ENCODE results near the gene PHF2.
"Not testable (repeated sequence)": the region's sequence is repeated elsewhere in the genome, so short reads cannot be mapped to it uniquely, and the experiment has no call there.

The PHF2 gene

DNA sequence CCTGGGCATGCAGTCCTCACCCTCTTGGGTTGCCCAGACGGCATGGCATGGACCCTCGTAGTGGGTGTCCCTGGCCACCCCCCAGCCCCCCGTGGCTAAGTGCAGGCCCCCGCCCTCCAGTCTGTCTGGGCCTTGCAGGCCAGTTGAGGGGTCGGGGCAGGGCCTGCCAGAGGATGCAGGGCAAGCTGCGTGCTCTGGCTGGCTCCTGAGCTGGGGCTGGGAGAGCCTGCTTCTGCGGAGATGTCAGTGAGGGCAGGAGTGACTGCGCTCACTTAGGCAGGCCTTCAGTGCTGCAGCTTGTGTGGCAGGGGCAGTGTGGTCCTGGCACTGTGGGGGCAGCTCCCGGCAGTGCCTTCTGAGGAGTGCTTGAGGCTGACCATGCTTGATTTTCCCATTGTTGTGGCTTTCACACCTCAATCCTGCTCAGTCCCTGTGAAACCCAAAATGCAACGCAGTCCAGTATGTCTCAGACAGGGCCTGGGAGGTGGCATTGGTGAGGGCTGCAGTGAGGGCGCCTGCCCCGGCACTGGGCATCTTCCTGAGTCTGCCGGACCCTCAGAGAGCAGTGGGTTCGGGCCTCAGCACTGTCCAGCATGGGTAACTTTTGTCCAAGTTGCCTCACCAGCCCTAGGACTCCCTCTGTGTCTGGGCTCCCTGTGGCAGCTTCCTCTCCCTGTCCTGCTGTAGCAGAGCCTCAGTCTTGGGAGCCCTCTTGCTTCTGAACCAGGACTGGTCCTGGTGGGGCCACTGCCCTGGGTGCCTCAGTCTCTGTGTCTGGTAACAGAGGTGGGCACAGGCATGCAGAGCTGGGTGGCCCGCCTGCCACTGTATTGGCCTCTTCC lies 93.0 kb downstream of the PHF2 start:
- no peak for DNase-seq

DNA sequence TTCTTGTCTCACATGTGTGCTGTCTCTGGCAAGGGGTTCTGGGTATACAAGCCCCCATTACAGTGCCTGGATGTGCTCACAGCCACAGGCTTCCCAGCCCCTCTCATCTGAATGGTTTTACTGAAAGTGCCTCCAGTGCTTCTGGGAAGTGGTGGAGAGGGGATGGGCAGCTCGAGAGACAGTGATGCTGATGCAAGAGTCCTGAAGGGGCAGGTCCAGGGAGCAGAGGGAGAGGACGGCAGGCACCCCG lies 93.5 kb downstream of the PHF2 start:
- no peak for DNase-seq

DNA sequence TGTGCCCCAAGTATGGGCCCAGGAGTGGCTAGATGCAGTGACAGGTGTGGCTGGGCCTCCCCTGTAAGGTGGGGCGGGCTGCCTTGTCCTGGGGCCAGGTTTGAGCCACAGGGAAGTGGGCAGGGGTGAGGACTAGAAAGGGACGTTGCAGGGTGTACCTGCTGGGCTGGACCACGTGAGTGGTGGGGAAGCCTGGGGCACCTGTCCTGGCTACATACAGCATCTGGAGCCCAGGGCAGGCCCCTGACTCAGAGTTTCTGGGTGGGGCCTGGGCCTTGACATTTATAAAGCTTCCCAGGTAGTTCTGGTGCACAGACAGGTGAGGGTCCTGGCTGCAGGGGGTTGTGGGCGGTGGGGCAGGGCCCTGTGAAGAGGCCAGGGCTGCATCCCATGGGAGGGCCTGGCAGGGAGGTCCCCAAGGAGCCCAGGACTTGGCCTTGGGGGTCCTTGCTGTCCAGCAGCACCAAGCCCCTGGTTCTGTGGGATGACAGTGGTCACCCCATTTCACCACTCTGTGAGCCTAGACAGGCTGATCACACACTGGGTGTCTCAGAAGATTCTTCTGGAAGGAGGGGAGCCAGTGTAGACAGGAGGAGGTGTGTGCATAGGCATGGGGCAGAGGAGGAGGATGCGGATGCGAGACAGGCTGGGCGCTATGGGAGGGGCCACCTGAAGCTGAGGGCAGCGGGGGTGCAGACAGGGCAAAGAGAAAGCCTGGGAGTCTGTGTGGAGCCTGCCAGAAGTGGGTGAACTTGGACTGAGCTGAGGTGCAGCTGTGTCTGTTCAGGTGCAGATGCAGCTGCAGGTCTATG lies 94.0 kb downstream of the PHF2 start:
- DNase-seq: no peak

DNA sequence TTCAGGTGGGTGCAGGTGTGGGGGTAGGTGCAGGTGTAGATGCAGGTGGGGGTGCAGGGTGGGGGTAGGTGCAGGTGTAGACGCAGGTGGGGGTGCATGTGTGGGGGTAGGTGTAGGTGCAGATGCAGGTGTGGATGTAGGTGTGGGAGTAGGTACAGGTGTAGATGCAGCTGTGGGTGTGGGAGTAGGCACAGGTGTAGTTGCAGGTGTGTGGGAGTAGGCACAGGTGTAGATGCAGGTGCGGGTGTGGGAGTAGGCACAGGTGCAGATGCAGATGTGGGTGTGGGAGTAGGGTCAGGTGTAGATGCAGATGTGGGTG lies 94.6 kb downstream of the PHF2 start:
- DNase-seq: no peak

DNA sequence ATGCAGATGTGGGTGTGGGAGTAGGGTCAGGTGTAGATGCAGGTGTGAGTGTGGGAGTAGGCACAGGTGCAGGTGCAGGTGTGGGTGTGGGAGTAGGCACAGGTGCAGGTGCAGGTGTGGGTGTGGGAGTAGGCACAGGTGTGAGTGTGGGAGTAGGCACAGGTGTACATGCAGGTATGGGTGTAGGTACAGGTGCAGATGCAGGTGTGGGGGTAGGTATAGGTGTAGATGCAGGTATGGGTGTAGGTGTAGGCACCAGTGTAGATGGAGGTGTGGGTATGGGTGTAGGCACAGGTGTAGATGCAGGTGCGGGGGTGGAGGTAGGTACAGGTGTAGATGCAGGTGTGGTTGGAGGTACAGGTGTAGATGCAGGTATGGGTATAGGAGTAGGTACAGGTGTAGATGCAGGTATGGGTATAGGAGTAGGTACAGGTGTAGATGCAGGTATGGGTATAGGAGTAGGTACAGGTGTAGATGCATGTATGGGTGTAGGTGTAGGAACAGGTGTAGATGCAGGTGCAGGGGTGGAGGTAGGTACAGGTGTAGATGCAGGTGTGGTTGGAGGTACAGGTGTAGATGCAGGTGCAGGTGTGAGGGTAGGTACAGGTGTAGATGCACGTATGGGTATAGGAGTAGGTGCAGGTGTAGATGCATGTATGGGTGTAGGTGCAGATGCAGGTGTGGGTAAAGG lies 96.1 kb downstream of the PHF2 start:
- DNase-seq: not testable (repeated sequence)

DNA sequence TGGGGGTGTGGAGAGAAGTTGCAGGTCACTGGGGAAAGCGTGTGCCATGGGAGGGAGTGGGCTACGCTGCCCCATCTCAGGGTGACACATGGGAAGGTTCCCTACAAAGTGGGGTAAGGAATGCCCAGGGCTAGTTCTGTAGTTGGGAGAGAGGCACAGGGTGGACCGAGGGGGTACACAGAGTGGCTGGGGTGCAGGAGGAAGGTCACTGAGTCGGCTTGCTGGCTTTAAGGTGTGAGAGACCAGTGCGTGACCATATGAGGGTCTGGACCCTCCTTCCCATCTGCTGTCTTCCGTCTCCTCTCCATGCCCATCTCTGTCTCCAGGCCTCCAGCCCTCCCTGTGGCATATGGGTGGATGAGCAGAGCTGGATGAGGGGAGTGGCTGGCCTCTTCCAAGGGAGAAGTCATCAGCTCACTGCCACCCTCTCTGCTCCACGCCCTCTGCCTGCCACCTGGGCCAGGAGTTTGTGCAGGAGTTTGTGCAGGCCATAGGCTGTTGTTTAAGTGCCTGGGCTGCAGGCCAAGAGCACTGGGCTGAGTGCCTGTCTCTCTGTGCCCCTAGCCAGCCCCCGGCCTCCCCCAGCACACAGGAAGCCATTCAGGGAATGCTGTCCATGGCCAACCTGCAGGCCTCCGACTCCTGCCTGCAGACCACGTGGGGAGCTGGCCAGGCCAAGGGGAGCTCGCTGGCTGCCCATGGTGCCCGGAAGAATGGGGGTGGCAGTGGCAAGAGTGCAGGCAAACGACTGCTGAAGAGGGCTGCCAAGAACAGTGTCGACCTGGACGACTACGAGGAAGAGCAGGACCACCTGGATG lies 96.8 kb downstream of the PHF2 start:
- DNase-seq: no peak

DNA sequence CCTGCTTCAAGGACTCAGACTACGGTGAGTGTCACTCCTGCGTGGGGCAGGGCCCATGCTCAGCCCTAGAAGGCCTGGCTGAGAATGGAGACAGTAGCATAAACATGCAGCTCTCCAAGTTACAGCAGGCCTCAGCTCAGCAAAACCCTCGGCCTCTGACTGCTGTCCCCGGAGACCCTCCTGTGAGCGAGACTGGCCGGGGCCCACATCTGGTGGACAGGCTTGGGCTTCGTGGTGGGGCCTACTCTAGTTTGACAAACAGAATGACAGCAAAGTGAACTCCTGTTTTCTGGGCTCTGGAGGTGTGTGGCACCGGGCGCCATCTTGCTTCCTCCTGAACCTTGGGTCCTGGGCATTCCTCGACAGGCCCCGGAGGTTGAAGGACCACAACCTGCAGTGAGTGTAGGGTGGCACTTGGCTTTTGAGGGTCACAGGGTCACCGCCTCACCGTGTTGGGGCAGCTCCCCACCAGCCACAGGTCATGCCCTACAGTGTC lies 97.5 kb downstream of the PHF2 start:
- no peak for DNase-seq

DNA sequence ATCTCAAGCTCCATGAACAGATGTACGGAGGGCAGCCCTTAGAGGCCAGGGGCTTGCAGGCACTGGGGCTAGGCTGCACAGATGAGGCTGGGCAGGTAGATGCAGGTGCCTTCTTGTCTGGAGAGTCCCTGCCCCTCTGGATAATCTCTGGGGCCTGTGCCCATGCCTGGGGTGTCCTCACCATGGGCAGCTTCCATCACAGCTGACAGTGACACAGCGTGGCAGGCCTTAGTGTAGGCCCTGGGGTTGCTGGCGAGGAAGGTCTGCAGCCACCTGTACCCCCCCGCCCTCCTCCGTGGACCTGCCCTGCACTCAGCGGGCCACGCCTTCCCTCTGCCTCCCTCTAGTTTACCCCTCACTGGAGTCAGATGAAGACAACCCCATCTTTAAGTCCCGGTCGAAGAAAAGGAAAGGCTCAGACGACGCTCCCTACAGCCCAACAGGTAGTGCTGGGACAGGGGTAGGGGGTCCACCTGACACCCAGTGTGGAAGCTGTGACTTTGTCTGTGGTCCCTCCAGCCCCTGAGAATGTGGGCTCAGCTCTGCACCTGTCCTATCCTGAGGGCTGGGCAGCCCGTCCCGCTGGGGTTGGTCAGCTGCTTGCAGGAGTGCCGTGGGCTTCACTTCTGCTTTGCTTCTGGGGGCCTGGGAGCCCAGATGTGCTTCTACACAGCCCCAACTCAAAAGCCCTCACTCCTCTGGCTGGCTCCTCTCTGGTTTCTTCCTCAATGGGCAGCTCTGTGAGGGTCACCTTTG lies 98.4 kb downstream of the PHF2 start:
- DNase-seq: no peak

DNA sequence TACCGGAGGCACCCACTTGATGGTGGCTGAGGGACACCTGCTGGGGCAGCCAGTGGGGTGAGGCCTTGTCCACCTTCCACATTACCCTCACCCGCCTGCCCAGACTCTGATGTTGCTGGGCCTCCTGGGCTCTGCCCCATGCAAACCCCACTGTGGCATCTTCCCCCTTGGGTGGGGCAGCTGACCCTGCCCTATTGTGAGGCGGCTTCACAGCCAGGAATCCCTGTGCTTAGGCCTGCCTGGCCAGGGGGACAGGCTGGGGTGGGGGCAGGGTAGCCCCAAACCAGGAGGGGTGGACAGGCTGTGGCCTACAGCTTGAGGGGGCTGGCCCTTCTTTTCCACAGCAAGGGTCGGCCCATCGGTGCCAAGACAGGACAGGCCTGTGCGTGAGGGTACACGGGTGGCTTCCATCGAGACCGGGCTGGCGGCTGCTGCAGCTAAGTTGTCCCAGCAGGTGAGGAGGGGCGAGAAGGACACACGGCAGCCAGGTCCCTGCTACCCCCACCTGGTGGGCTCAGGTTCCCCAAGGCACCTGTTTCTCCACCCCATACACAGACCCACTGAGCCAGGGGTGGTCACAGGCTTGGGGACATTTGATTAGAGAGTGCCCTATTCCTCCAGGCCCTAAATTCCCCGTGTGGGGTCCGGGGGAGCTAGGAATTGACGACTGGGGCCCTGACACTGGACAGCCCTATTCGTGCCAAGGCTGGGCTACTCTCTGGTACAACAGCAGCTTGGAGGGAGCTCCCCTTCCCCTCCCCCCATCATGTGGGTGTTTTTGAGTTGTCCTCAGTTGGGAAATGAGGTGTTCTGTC lies 99.2 kb downstream of the PHF2 start:
- DNase-seq: no peak

DNA sequence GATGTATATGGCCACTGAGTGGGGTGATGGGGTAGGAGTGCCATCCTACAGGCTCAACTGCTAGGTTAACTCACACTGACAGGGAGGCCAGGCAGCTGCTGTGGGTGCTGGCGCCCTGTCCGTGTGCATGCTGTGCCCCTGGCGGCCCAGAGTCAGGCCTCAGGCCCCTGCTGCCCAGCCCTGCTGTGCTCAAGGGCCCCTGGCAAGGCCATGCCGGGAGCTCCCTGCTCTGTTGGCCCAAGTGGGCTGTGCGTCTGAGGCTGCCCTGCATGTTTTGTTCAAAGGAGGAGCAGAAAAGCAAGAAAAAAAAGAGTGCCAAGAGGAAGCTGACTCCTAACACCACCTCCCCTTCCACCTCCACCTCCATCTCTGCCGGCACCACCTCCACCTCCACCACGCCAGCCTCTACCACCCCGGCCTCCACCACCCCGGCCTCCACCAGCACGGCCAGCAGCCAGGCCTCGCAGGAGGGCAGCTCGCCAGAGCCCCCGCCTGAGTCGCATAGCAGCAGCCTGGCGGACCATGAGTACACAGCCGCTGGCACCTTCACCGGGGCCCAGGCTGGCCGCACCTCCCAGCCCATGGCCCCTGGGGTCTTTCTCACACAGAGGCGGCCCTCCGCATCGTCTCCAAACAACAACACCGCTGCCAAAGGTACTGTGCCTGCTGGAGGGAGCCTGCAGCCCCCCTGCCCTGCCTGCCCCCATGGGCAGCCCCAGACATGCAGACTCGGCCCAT lies 100.1 kb downstream of the PHF2 start:
- DNase-seq: no peak

DNA sequence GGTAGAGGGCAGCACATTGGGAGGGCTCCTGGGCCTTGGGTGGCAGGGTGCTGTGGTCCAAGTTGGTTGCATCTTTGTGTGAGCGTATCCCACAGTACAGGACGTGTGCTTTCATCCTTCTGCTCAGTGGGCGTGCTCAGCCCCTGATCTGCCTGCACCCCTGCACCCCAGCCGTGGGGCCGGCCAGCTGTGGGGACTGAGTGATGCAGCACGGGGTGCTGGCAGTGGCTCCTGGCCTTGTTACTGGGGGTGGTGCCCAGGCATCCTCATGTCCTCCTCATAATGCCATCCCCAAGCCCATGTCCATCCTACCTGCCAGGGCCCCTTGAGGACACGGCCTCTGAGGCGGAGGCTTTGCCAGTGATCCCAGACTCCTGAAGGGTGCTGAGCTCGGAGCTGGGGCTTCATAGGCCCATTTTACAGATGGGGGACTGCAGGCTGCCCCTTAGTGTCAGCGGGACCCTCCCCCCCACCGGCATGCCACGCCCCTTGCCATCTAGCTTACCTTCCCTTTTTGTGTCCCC lies 100.7 kb downstream of the PHF2 start:
- DNase-seq: no peak

DNA sequence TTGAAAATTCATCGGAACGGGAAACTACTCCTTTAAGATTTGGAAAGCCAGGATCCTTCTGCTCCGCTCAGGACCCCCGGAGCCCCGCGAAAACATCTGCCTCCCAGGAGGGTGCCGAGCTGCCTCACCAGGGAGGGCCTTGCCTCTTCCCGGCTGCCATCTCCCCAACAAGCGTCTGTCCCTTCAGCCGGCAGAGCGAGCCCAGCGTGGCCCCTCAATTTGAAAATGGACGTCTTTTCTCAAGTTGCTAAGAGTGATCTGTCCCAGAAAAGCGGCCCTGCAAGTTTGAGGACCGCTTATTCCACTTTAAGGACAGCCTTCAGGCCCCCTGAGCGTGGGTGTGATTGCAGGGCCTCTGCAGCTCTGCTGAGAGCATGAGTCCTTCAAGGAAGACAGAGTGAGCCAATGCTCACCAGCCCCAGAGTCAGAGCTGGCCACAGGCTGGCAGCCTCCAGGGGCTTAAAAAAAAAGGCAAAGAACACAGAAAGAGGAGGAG lies 101.3 kb downstream of the PHF2 start:
- no peak for DNase-seq

DNA sequence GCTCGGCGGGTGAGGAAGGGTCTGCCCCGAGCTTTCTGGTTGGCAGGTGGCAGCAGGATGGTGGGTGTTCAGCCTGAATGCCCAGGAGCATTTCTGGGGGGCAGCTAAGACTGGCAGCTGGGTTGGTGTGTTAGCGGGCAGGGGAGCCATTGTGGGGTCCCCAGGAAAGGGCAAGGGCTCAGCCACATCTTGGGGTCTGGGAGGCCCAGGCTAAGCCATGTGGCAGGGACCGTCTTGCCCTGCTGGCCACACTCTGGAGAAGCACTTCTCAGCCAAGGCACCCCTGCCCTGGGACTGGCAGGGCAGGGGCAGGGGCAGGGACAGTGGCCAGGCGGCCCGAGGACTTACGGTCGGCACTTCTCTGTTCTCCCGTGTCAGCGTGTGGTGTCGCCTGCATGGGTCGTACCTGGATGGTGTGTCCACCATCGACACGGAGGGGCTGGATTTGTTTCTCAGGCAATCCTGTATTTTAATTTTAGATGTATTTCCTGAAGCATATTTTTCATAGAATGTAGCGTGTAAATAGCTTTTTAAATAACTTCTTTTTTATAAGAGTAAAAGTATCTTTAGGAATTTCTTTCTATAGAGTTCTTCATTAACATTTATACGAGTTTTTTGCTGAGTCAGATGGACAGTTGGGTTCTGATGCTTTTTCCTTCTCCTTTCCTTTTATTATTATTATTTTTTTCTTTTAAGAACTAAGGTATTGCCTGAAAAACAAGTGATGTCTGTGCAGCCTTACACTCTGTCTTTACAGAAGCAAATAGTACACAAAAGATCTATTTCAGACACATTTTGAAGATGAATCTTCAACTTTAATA lies 102.0 kb downstream of the PHF2 start:
- DNase-seq: no peak

DNA sequence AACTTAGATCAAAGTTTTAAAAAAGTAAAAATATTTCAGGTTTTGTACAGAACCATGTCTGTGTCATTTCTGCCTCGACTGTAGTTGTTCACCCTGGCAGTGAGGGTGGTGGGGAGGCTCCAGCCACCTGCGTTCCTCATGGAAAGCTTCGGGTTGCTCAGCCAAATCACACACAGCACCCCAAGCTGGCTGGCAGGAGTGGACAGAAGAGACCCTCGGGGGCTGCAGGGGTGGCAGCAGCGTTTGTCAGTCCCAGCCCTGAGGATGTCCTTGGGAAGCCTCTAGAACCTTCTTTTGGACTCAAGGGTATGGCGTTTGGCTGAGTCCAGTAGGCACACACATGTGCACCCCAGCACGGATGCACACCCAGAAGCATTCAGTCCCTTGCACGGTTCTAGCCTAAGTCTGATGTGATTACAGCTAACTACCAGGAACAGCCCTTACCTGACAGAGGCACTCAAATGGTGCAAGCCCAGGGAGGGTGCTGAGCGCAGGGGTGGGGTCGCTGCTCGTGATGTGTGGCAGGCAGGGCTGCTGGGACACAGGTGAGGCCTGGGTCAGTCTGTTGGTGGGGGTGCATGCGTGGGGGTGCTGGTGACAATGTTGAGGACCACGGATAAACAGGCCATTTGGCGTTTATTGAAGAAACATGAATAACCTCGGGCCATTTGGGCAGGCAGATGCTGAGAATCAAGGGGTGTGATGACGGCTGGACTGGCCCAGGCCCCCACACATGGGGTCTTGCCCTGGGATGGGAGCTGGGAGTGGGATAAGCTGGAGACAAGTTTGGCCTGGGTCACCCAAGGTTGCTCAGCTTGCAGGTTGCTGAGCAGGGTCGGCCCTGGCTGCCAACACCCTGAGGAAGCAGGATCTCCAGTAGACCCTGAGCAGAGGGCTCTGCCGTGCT lies 103.4 kb downstream of the PHF2 start:
- no peak for DNase-seq

DNA sequence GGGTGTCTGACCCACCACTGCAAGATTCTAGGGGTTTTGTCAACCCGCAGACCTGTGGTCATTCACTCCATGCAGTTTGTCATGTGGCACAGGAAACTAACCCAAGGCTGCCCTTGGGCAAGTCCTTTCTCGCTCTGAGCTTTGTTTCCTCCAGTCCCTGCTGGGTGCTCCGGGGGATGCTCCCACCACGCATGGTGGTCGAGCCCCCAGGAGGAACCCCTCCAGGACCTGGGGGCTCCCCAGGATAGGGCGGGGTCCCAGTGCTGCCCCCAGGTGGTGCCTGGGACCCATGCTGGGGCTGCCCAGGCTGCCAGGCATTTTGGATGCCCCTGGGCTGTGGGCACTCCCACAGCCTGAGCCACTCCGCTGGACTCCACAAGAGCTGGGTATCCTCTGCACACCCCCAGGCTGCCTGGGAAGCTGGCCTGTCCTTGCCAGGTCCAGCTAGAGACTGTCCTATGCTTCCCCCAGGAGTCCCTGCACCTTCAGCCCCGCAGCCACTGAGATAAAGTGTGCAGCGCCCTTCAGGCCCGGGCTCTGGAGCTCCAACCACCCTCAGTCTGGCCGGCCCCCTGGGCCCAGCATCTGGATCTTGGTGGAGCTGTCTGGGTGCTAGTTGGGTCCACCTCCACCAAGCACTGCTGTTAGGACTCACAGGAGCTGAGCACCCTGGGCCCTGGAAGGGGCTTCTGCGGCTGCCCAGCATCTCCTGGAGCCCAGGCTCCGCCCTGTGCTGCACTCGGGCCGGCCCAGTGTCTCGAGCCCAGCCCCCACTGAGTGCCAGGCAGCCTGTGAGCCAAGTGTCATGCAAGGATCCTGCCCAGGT lies 104.3 kb downstream of the PHF2 start:
- DNase-seq: no peak

DNA sequence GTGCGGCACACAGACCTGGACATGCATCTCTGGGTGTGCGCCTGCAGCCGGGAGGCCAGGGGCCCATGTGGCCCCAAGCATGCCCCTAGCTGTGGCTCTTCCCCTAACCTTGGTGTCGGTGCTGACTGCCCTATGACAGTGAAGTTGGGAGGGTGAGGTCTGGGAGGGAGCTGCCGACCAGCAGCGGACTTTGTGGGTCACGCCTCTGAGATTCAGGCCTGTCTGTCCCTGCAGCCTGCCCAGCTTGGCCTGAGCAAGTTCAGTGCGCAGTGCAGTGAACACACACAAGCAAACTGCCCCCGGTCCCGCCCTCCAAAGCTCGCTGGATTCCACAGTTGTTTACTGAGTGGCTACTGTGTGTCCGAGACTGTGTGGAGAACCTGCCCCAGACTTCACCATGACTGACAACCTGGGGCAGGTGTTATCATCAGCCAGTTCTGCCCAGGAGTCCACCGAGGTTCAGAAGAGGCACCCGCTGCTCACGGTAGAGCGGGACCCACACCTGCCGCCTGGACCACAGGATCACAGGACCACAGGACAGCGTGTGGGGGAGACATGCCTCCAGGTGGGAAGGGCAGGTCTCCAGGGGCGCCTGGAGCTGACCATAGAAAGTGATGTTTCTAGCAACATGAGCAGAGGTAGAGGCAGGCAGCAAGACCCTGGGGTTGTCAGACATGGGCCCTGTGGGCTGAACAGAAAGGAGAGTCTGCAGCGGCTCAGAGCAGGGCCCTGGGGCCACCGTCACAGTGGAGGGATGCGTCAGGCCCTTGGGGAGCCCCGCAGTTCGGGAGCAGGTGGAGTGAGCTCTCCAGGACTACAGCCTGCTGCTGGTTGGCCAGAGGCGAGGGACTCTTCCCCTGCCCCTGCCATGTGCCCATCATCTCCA lies 105.1 kb downstream of the PHF2 start:
- no peak for DNase-seq

Data from GOT3 (cell line).